SK-N-SH (cell line): ENCODE data around the gene GGCX. TPM values are rescaled to one million over a fixed set of nuclear protein-coding genes. Genes with fewer than 3 reads are reported as not detected.

Experiments
- CTCF ChIA-PET: fragments of 300-600, 350-600 bp; formaldehyde crosslinking; extraction: SDS; loops from one replicate; lab custom pipeline; 2021; lab: Yijun Ruan, JAX
- POLR2A ChIA-PET: fragments of 350-600 bp; sonication (Branson Sonifier 250); formaldehyde crosslinking; extraction: SDS; loops from one replicate; lab custom pipeline; 2020; ENCODE audit warnings: antibody characterized with exemption, inconsistent platforms; lab: Yijun Ruan, JAX
- DNase-seq: peaks from one replicate; pipeline ENCODE4 v3.0.0; 2012
- H2AFZ ChIP-seq: fragments of 200-600 bp; sonication (generic); 2 replicates; pipeline ENCODE4 v1.8.1; 2016; ENCODE audit warnings: antibody characterized with exemption, mild to moderate bottlenecking, low read depth
- H3F3A ChIP-seq: fragments of 200-600 bp; sonication (generic); replicated peaks from 2 replicates; pipeline ENCODE3; 2016; ENCODE audit warnings: antibody characterized with exemption, mild to moderate bottlenecking; ENCODE audit not compliant: insufficient read depth
- H3K27ac ChIP-seq, 2 experiments: fragments of 200-500 bp in 1 of 2; fragments of 200-600 bp in 1 of 2; sonication (Bioruptor generic) in 1 of 2; sonication (generic), shearing (Covaris generic) in 1 of 2; 2 replicates each; pipeline versions ENCODE4 v1.5.1 to v1.6.1; 2014 to 2016; ENCODE audit warnings: low read depth in 2 of 2, inconsistent platforms in 1 of 2, low read length in 1 of 2, mild to moderate bottlenecking in 1 of 2, mixed read lengths in 1 of 2
- H3K27me3 ChIP-seq: fragments of 200-600 bp; sonication (generic), shearing (Covaris generic); 2 replicates; pipeline ENCODE4 v1.6.1; 2016; ENCODE audit warnings: mixed run types; ENCODE audit not compliant: insufficient read depth
- H3K36me3 ChIP-seq, 2 experiments: fragments of 200-500 bp in 1 of 2; fragments of 200-600 bp in 1 of 2; sonication (Bioruptor generic) in 1 of 2; sonication (generic) in 1 of 2; replicated peaks in 1 of 2; 2 replicates each; pipeline versions ENCODE3 to v1.5.1; 2014 to 2016; ENCODE audit warnings: low read length in 1 of 2, mild to moderate bottlenecking in 1 of 2; ENCODE audit not compliant: insufficient read depth in 2 of 2, control insufficient read depth in 1 of 2
- H3K4me1 ChIP-seq, 2 experiments: fragments of 200-500 bp in 1 of 2; fragments of 200-600 bp in 1 of 2; sonication (Bioruptor generic) in 1 of 2; sonication (generic), shearing (Covaris generic) in 1 of 2; 2 replicates each; pipeline versions ENCODE4 v1.5.1 to v1.6.1; 2014 to 2016; ENCODE audit warnings: low read depth in 1 of 2, low read length in 1 of 2, mixed run types in 1 of 2; ENCODE audit not compliant: insufficient read depth in 2 of 2, control insufficient read depth in 1 of 2
- H3K4me2 ChIP-seq: fragments of 200-600 bp; sonication (generic), shearing (Covaris generic); 2 replicates; pipeline ENCODE4 v1.6.1; 2017; ENCODE audit warnings: mixed run types
- H3K4me3 ChIP-seq, 2 experiments: fragments of 200-500 bp in 1 of 2; fragments of 200-600 bp in 1 of 2; sonication (Bioruptor generic) in 1 of 2; sonication (generic), shearing (Covaris generic) in 1 of 2; 2 replicates each; pipeline versions ENCODE4 v1.5.1 to v1.8.1; 2014 to 2016; ENCODE audit warnings: low read depth in 2 of 2, inconsistent platforms in 1 of 2, low read length in 1 of 2, mild to moderate bottlenecking in 1 of 2, mixed read lengths in 1 of 2, moderate library complexity in 1 of 2
- H3K79me2 ChIP-seq: fragments of 200-600 bp; sonication (generic); 2 replicates; pipeline ENCODE4 v1.8.1; 2017; ENCODE audit warnings: mild to moderate bottlenecking; ENCODE audit not compliant: insufficient read depth
- H3K9ac ChIP-seq: fragments of 200-600 bp; sonication (generic); 2 replicates; pipeline ENCODE4 v1.6.1; 2017; ENCODE audit warnings: mixed run types
- H3K9me2 ChIP-seq: fragments of 200-600 bp; sonication (generic); 2 replicates; pipeline ENCODE4 v1.6.1; 2017; ENCODE audit warnings: mixed run types
- H3K9me3 ChIP-seq: fragments of 200-600 bp; sonication (generic); 2 replicates; pipeline ENCODE4 v1.6.1; 2017; ENCODE audit warnings: mixed run types, mild to moderate bottlenecking, moderate library complexity
- H4K20me1 ChIP-seq: fragments of 200-600 bp; sonication (generic); 2 replicates; pipeline ENCODE4 v1.6.1; 2017; ENCODE audit warnings: mild to moderate bottlenecking, mixed run types; ENCODE audit not compliant: insufficient read depth
- FOXM1 ChIP-seq: IDR thresholded peaks from 2 replicates; pipeline ENCODE4 v1.4.0; 2012; ENCODE audit warnings: low read depth, mild to moderate bottlenecking
- JUND ChIP-seq: IDR thresholded peaks from 2 replicates; pipeline ENCODE4 v1.4.0; 2012
- NFIC ChIP-seq: IDR thresholded peaks from 2 replicates; pipeline ENCODE4 v1.4.0; 2012; ENCODE audit warnings: borderline replicate concordance
- POLR2AphosphoS5 ChIP-seq: IDR thresholded peaks from 2 replicates; pipeline ENCODE4 v1.6.1; 2012; ENCODE audit warnings: low read depth, low read length
- RAD21 ChIP-seq: IDR thresholded peaks from 2 replicates; pipeline ENCODE4 v1.6.1; 2012; ENCODE audit warnings: mild to moderate bottlenecking, low read length
- RFX5 ChIP-seq: IDR thresholded peaks from 2 replicates; pipeline ENCODE4 v1.6.1; 2012; ENCODE audit warnings: mild to moderate bottlenecking, improper control_type of control experiment, low read length
- RXRA ChIP-seq: IDR thresholded peaks from 2 replicates; pipeline ENCODE4 v1.4.0; 2012; ENCODE audit warnings: low read depth, mild to moderate bottlenecking, borderline replicate concordance
- SIN3A ChIP-seq: IDR thresholded peaks from 2 replicates; pipeline ENCODE4 v1.6.1; 2012; ENCODE audit warnings: low read depth, mild to moderate bottlenecking, low read length, moderate library complexity, borderline replicate concordance
- TEAD4 ChIP-seq: IDR thresholded peaks from 2 replicates; pipeline ENCODE4 v1.4.0; 2012; ENCODE audit warnings: mild to moderate bottlenecking, borderline replicate concordance; ENCODE audit not compliant: insufficient read depth
- YY1 ChIP-seq: IDR thresholded peaks from 2 replicates; pipeline ENCODE4 v1.4.0; 2012; ENCODE audit warnings: low read depth, mild to moderate bottlenecking
- WGBS: methylation state at CpG from one replicate; pipeline ENCODE4 v1.1.6; 2017; ENCODE audit warnings: low lambda C conversion rate; 5-methylcytosine and 5-hydroxymethylcytosine counted together
- polyA plus RNA-seq, 3 experiments: library from polyadenylated mRNA; depleted of rRNA; stranded (reverse); fragments of >200 nt; gene quantifications; 2 replicates each; pipeline ENCODE4 v1.2.3, GENCODE V29; 2012

GGCX gene
- polyA plus RNA-seq, 1 of the 3 experiments (the other 2 are of a cell fraction), result 34.5 TPM

DNA sequence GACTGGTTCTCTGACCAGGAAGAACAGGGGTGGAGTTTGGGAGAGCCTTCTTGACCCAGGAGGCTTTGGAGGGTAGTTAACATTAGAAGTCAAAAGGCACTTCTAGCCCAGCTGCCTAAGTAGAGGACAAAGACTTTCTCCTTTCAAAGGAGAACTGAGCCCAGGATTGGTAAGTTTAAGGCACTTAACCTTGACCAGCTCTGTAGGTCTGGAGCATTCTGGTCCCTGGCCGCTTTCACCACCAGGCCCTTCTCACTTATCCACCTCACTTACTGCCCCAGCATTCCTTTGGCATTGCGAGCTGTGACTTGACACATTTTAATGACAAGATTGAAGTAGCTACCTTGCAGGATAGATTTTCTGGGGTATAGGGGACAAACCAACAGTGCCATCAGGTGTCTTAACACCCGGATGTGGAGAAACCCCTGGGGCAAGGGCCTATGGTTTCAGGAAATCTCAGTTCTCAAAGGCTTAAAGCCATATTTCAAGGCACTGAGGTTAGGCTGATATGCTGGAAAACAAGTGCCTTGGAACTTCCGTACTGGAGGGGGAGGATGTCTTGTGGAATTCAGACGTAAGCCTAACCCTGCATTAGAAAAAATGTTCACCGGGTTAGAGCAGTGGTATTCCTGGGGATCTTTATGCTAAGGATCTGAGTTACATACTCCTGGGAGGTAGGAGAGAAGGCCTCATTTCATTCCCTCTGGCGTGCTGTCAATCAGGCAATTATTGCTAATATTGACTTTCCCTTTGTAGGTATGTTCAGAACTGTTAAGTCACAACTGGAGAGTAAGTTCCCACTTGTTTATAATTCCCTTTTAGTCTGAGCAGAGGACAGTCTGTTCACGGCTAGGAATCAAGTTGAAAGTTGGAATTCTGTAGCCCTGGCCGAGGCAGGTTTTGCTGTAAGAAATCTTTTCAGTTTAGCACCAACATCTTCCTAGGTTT lies 46.2 kb upstream of the GGCX start (continued):
- TF ChIP-seq TEAD4 (no peak), JUND (no peak), RFX5 (no peak)

DNA sequence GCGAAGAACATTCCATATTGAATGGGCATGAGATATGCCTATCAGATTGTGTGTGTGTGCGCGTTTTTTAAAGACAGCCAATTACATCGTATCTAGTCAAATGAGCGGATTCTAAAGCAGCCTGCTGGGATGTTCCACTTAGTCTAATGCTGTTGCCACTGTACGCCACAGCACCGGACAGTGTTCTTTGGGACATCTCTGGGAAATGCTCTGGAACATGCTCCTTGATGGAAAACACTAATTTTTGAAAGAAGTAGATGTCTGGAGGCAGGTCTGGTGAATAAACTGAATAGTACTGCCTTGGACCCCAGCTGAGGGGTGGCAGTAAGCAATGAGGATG lies 44.8 kb upstream of the GGCX start:
- peaks cover 26% of the 10 kb centered on the region for H3F3A ChIP-seq
- H3K4me2 ChIP-seq, result 0 out of 2 replicates have a peak overlapping the region, but pooled peaks have one; percentile 15
- H3K4me3 ChIP-seq, result no peak overlapping the region
- no peak overlapping the region for H3K9ac ChIP-seq
- H2AFZ ChIP-seq, result no peak overlapping the region
- H3K79me2 ChIP-seq, result peaks cover 44% of the 10 kb centered on the region
- no peaks in the 10 kb centered on the region for H3K27me3 ChIP-seq
- peak overlapping the region; percentile 30 to 47; a peak in 3 of 4 replicates for H3K27ac ChIP-seq
- TF ChIP-seq FOXM1 (no peak), RFX5 (no peak), YY1 (no peak), RXRA (no peak), RAD21 (no peak), POLR2AphosphoS5 (peak; percentile 14; the same call in 1 of the 2 replicates)
- H3K9me2 ChIP-seq, result no peaks in the 10 kb centered on the region
- H3K9me3 ChIP-seq, result no peaks in the 10 kb centered on the region
- H3K4me1 ChIP-seq, result peaks cover 6 to 27% of the 10 kb centered on the region in 2 experiments; a peak in 2 of 4 replicates
- no peaks in the 10 kb centered on the region for H4K20me1 ChIP-seq
- DNase-seq, result no peak
- ChIA-PET POLR2A (interaction anchor here (1.2 kb wide), 1 partner anchor 150 kb away, joined by 3 read pairs; no protein-coding TSS in a partner anchor), CTCF (interaction anchor here (1.2 kb wide), 1 partner anchor 123 kb away, joined by 5 read pairs; no protein-coding TSS in a partner anchor)
- 88% methylated on average over 7 of the region's 7 CpGs for WGBS
- peaks cover 21 to 33% of the 10 kb centered on the region in 2 experiments for H3K36me3 ChIP-seq

- ChIA-PET CTCF (interaction anchor here (1.1 to 3.0 kb wide), 4 partner anchors 54 to 185 kb away, joined by 3 to 12 read pairs (median 4); no protein-coding TSS in a partner anchor), POLR2A (interaction anchor here (0.7 to 1.9 kb wide), 4 partner anchors 10 to 150 kb away, joined by 3 to 7 read pairs (median 3); partner anchors contain the start of gene RNF181)
Measured at GRCh38 chr2:85605406-85606115, 44.3 kb upstream of the GGCX start.

More at GRCh38 chr2:85605406-85606115, 44.3 kb upstream of the GGCX start:
- DNase-seq, result no peak
- H3K9me3 ChIP-seq, result no peaks in the 10 kb centered on the region
- no peak for TF ChIP-seq SIN3A
- peak; percentile 54; the same call in 1 of the 2 replicates for TF ChIP-seq NFIC
- H3K27me3 ChIP-seq, result no peaks in the 10 kb centered on the region
- peaks cover 39% of the 10 kb centered on the region for H3K79me2 ChIP-seq
- H3K9me2 ChIP-seq, result no peaks in the 10 kb centered on the region
- peaks cover 6 to 26% of the 10 kb centered on the region in 2 experiments; a peak in 2 of 4 replicates for H3K4me1 ChIP-seq
- H3K36me3 ChIP-seq, result peaks cover 21 to 33% of the 10 kb centered on the region in 2 experiments
- H3K27ac ChIP-seq, result peak overlapping the region; percentile 40 to 47
- H2AFZ ChIP-seq, result no peak overlapping the region
- H4K20me1 ChIP-seq, result no peaks in the 10 kb centered on the region
- H3K4me3 ChIP-seq, result no peak overlapping the region
- H3K9ac ChIP-seq, result no peak overlapping the region
- H3K4me2 ChIP-seq, result 0 out of 2 replicates have a peak overlapping the region, but pooled peaks have one; percentile 15
- H3F3A ChIP-seq, result peaks cover 26% of the 10 kb centered on the region
- WGBS, result 64% methylated on average over 4 of the region's 4 CpGs
